Panc1 (cell line): ENCODE data around the gene CDHR4.

Experiments
- CTCF ChIP-seq: fragments of 450-650 bp; IDR thresholded peaks from 2 replicates; pipeline ENCODE4 v1.5.1; 2017; ENCODE audit warnings: mild to moderate bottlenecking
- POLR2AphosphoS5 ChIP-seq: IDR thresholded peaks from 2 replicates; pipeline ENCODE4 v1.6.1; 2012; ENCODE audit warnings: mild to moderate bottlenecking, low read depth, low read length, moderate library complexity
- REST ChIP-seq, 2 experiments: IDR thresholded peaks; 2 replicates each; pipeline ENCODE4 v1.6.1; 2011 to 2012; ENCODE audit warnings: low read depth in 2 of 2, control low read depth in 1 of 2, low read length in 1 of 2, mild to moderate bottlenecking in 1 of 2, moderate library complexity in 1 of 2; ENCODE audit not compliant: insufficient read depth in 1 of 2
- TCF7L2 ChIP-seq: IDR thresholded peaks from 2 replicates; pipeline ENCODE4 v1.6.1; 2011; ENCODE audit warnings: mild to moderate bottlenecking, low read depth, low read length, inconsistent platforms

GRCh38 chr3:49779358-49780079 lies 20.2 kb downstream of the CDHR4 start:
- TF ChIP-seq CTCF (no peak), POLR2AphosphoS5 (no peak), REST (IDR thresholded peaks at IDR 0.05; ENCODE audit: insufficient read depth in 1 of 2, low read depth in 2 of 2, low read length in 1 of 2) (no peak), TCF7L2 (no peak)
